ENCODE results near the gene KLK6.
A peak's percentile ranks its signal among the peaks of the same experiment; 100 is the strongest.

The KLK6 gene

GRCh38 chr19:50969413-50969760 is at the start of gene KLK6:
TSS of gene KLK6 (minus strand) at chr19:50969591. CDS start at chr19:50968104, 1,487 bp downstream.
- Mint-ChIP-seq H3K4me1 (peaks cover 2% of the 10 kb centered on the region), H3K4me3 (peak within 1 kb of the TSS in 2 of 3 experiments; percentile 29 to 31), H3K27ac (peak within 1 kb of the TSS; percentile 5 to 86 (median 84)), H3K9me3 (no peaks in the 10 kb centered on the region), H3K36me3 (ENCODE audit: low read depth) (no peaks in the 10 kb centered on the region), H3K27me3 (ENCODE audit: low read depth) (peaks cover 18% of the 10 kb centered on the region)
- no peak for TF ChIP-seq CTCF (IDR thresholded peaks at IDR 0.05; ENCODE audit: unreplicated experiment in 3 of 3)

GRCh38 chr19:51018745-51019543 is 49.6 kb upstream of the KLK6 start:
- no peak for TF ChIP-seq CTCF (IDR thresholded peaks at IDR 0.05; ENCODE audit: unreplicated experiment in 3 of 3)
- Mint-ChIP-seq H3K4me3 (peak overlapping the region; percentile 69 to 75 (median 70)), H3K27ac (no peak overlapping the region), H3K9me3 (peaks cover 3% of the 10 kb centered on the region), H3K36me3 (ENCODE audit: low read depth) (no peaks in the 10 kb centered on the region), H3K27me3 (ENCODE audit: low read depth) (peaks cover 89% of the 10 kb centered on the region), H3K4me1 (peaks cover 19% of the 10 kb centered on the region)

- Mint-ChIP-seq H3K4me3 (peak overlapping the region; percentile 82 to 84 (median 83)), H3K27ac (no peak overlapping the region), H3K9me3 (peaks cover 3% of the 10 kb centered on the region), H3K36me3 (ENCODE audit: low read depth) (no peaks in the 10 kb centered on the region), H3K27me3 (ENCODE audit: low read depth) (peaks cover 94% of the 10 kb centered on the region), H3K4me1 (peaks cover 19% of the 10 kb centered on the region)
- peak; percentile 72 to 84 (median 77) for TF ChIP-seq CTCF (IDR thresholded peaks at IDR 0.05; ENCODE audit: unreplicated experiment in 3 of 3)
Measured at GRCh38 chr19:51016798-51017683, 47.6 kb upstream of the KLK6 start.

GRCh38 chr19:51015691-51016267 is 46.4 kb upstream of the KLK6 start:
- no peak for TF ChIP-seq CTCF (IDR thresholded peaks at IDR 0.05; ENCODE audit: unreplicated experiment in 3 of 3)
- Mint-ChIP-seq H3K27me3 (ENCODE audit: low read depth) (peaks cover 88% of the 10 kb centered on the region), H3K27ac (no peak overlapping the region), H3K4me3 (peak overlapping the region; percentile 16 to 30 (median 26)), H3K4me1 (peaks cover 19% of the 10 kb centered on the region), H3K36me3 (ENCODE audit: low read depth) (no peaks in the 10 kb centered on the region), H3K9me3 (peaks cover 3% of the 10 kb centered on the region)

GRCh38 chr19:51014242-51014641 is 44.9 kb upstream of the KLK6 start:
- Mint-ChIP-seq H3K9me3 (peaks cover 3% of the 10 kb centered on the region), H3K27ac (no peak overlapping the region), H3K4me3 (peak overlapping the region in 1 of 3 experiments; percentile 53), H3K4me1 (peaks cover 14% of the 10 kb centered on the region), H3K36me3 (ENCODE audit: low read depth) (no peaks in the 10 kb centered on the region), H3K27me3 (ENCODE audit: low read depth) (peaks cover 83% of the 10 kb centered on the region)
- no peak for TF ChIP-seq CTCF (IDR thresholded peaks at IDR 0.05; ENCODE audit: unreplicated experiment in 3 of 3)

Data from nephron (organoid).